Endothelial cell of umbilical vein (primary cell): ENCODE results near the gene NPHP3. TPM values are rescaled to one million over a fixed set of nuclear protein-coding genes. Genes with fewer than 3 reads are reported as not detected.
A peak's percentile ranks its signal among the peaks of the same experiment; 100 is the strongest.

Experiments
- BruUV-seq: library from RNA; stranded (reverse); fragments of 400-500 nt; replicated peaks from 2 replicates; lab custom pipeline; 2021; lab: Mats Ljungman, UMichigan
- CTCF ChIA-PET: fragments of 300-600, 350-600 bp; sonication (Branson Sonifier 250); formaldehyde crosslinking; loops from one replicate; lab custom pipeline; 2021; ENCODE audit warnings: antibody characterized with exemption, inconsistent platforms; lab: Charles Lee
- POLR2A ChIA-PET: fragments of 300-600, 350-600 bp; sonication (Branson Sonifier 250); formaldehyde crosslinking; loops from one replicate; lab custom pipeline; 2021; ENCODE audit warnings: antibody characterized with exemption, inconsistent platforms; lab: Charles Lee
- DNase-seq: peaks from one replicate; pipeline ENCODE4 v3.0.0-alpha.2; 2011; ENCODE audit warnings: low read depth, low spot score
- FAIRE-seq: peaks from 2 replicates; lab custom pipeline; 2011; peaks lifted over from hg19 to GRCh38; lab: Jason Lieb, UNC
- H2AFZ ChIP-seq: 2 replicates; pipeline ENCODE4 v1.6.0; 2012; ENCODE audit warnings: low read depth, low read length, control low read depth, inconsistent platforms
- H3K27ac ChIP-seq: 2 replicates; pipeline ENCODE4 v1.5.1; 2011; ENCODE audit warnings: low read depth, mild to moderate bottlenecking, control low read depth, low read length, moderate library complexity; ENCODE audit not compliant: insufficient read depth
- H3K27me3 ChIP-seq, 2 experiments: 2 replicates each; pipeline versions ENCODE4 v1.6.0 to v1.6.1; 2011; ENCODE audit warnings: low read length in 2 of 2, mixed read lengths in 1 of 2; ENCODE audit not compliant: control insufficient read depth in 2 of 2, insufficient read depth in 2 of 2
- H3K36me3 ChIP-seq, 2 experiments: 2 replicates in 1 of 2; 3 replicates in 1 of 2; pipeline ENCODE4 v1.5.1; 2011; ENCODE audit warnings: low read length in 2 of 2, mild to moderate bottlenecking in 1 of 2, moderate library complexity in 1 of 2; ENCODE audit not compliant: control insufficient read depth in 2 of 2, insufficient read depth in 2 of 2; ENCODE audit errors: extremely low read depth in 1 of 2
- H3K4me1 ChIP-seq: 3 replicates; pipeline ENCODE4 v1.5.1; 2011; ENCODE audit warnings: mild to moderate bottlenecking, low read length; ENCODE audit not compliant: control insufficient read depth, insufficient read depth; ENCODE audit errors: extremely low read depth
- H3K4me2 ChIP-seq: 2 replicates; pipeline ENCODE4 v1.6.1; 2011; ENCODE audit warnings: low read length, control low read depth, mixed read lengths; ENCODE audit not compliant: insufficient read depth
- H3K4me3 ChIP-seq, 3 experiments: fragments of 200-600 bp in 1 of 3; sonication (generic), shearing (Covaris generic) in 1 of 3; replicated peaks in 1 of 3; 2 replicates each; pipeline ENCODE4 v1.5.1; 2011 to 2016; ENCODE audit warnings: control low read depth in 3 of 3, low read length in 3 of 3, mild to moderate bottlenecking in 2 of 3, inconsistent platforms in 1 of 3, low read depth in 1 of 3, moderate library complexity in 1 of 3; ENCODE audit not compliant: insufficient read depth in 1 of 3
- H3K79me2 ChIP-seq: 2 replicates; pipeline ENCODE4 v1.6.0; 2012; ENCODE audit warnings: low read length, inconsistent platforms; ENCODE audit not compliant: control insufficient read depth, insufficient read depth
- H3K9ac ChIP-seq: replicated peaks from 2 replicates; pipeline ENCODE3; 2011; ENCODE audit warnings: low read length, control low read depth; ENCODE audit not compliant: insufficient read depth; ENCODE audit errors: extremely low read depth
- H3K9me1 ChIP-seq: replicated peaks from 3 replicates; pipeline ENCODE4 v1.6.0; 2011; ENCODE audit warnings: mild to moderate bottlenecking, low read length; ENCODE audit not compliant: control insufficient read depth, insufficient read depth; ENCODE audit errors: extremely low read depth
- H3K9me3 ChIP-seq: replicated peaks from 2 replicates; pipeline ENCODE4 v1.5.1; 2012; ENCODE audit warnings: low read length, inconsistent platforms; ENCODE audit not compliant: control insufficient read depth, insufficient read depth
- H4K20me1 ChIP-seq: replicated peaks from 2 replicates; pipeline ENCODE3; 2011; ENCODE audit warnings: mild to moderate bottlenecking, low read length; ENCODE audit not compliant: control insufficient read depth, insufficient read depth; ENCODE audit errors: extremely low read depth
- EZH2 ChIP-seq: IDR thresholded peaks from 2 replicates; pipeline ENCODE4 v1.6.1; 2012; ENCODE audit warnings: borderline replicate concordance, low read depth, mild to moderate bottlenecking, moderate library complexity, low read length, inconsistent platforms; ENCODE audit not compliant: severe bottlenecking
- FOS ChIP-seq: IDR thresholded peaks from 2 replicates; pipeline ENCODE4 v1.6.1; 2011; ENCODE audit warnings: mild to moderate bottlenecking, low read length, moderate library complexity, borderline replicate concordance; ENCODE audit not compliant: insufficient read depth
- GATA2 ChIP-seq: IDR thresholded peaks from 2 replicates; pipeline ENCODE4 v1.7.0; 2011; ENCODE audit warnings: low read depth, mild to moderate bottlenecking, moderate library complexity, mixed read lengths, low read length; ENCODE audit not compliant: insufficient read length, insufficient read depth
- JUN ChIP-seq: IDR thresholded peaks from 2 replicates; pipeline ENCODE4 v1.6.1; 2011; ENCODE audit warnings: borderline replicate concordance, low read depth; ENCODE audit not compliant: insufficient read length, insufficient read depth
- MYC ChIP-seq: IDR thresholded peaks from one replicate; pipeline ENCODE4 v1.6.1; 2011; ENCODE audit warnings: mild to moderate bottlenecking, low read depth, low read length
- POLR2A ChIP-seq: IDR thresholded peaks from 2 replicates; pipeline ENCODE4 v1.6.1; 2012; ENCODE audit warnings: low read depth, mild to moderate bottlenecking, control low read depth, low read length
- POLR2AphosphoS5 ChIP-seq: IDR thresholded peaks from 2 replicates; pipeline ENCODE4 v1.6.1; 2012; ENCODE audit warnings: low read depth, mild to moderate bottlenecking, control low read depth, low read length, moderate library complexity; ENCODE audit not compliant: insufficient read depth
- dilution Hi-C: fragments of 300-500 bp; cut with MboI; formaldehyde crosslinking; loops from one replicate; pipeline ENCODE4 v1.15.0; 2019; ENCODE audit warnings: low sequenced_read_pairs; ENCODE audit not compliant: extremely low pct_ligation_motif_present
- intact Hi-C: fragments of 100-400 bp; cut with micrococcal nuclease; formaldehyde crosslinking; loops from one replicate; pipeline ENCODE4 v1.10.0; 2022
- polyA plus RNA-seq, 4 experiments: library from polyadenylated mRNA; depleted of rRNA in 3 of 4; stranded (reverse) in 3 of 4; unstranded in 1 of 4; fragments of >200 nt; gene quantifications; 2 replicates each; pipeline versions ENCODE4 v1.2.1 to v1.2.3, GENCODE V29; 2011 to 2012; ENCODE audit warnings: missing spikeins in 1 of 4
- total RNA-seq: library from RNA; stranded (reverse); gene quantifications from 2 replicates; pipeline ENCODE4 v1.2.3, GENCODE V29; 2021
- TF ChIP-seq, protein P1 (sequence below), 2 donors: IDR thresholded peaks; 1 replicate in 1 of 2; 2 replicates in 1 of 2; pipeline ENCODE4 v1.5.1; 2011; ENCODE audit warnings: low read length in 2 of 2, mild to moderate bottlenecking in 2 of 2, moderate library complexity in 2 of 2, control low read depth in 1 of 2, inconsistent platforms in 1 of 2, low read depth in 1 of 2; ENCODE audit not compliant: insufficient read depth in 1 of 2; ENCODE audit errors: extremely low read depth in 1 of 2
- TF ChIP-seq, protein P2 (sequence below): IDR thresholded peaks from 2 replicates; pipeline ENCODE4 v1.6.1; 2011; ENCODE audit not compliant: insufficient read depth, insufficient read length

NPHP3 gene
- total and polyA plus RNA-seq, 2 donors (not counting 3 experiments of a cell fraction or from before 2014, with no cell fraction given), result 20.8 to 30.3 TPM

DNA sequence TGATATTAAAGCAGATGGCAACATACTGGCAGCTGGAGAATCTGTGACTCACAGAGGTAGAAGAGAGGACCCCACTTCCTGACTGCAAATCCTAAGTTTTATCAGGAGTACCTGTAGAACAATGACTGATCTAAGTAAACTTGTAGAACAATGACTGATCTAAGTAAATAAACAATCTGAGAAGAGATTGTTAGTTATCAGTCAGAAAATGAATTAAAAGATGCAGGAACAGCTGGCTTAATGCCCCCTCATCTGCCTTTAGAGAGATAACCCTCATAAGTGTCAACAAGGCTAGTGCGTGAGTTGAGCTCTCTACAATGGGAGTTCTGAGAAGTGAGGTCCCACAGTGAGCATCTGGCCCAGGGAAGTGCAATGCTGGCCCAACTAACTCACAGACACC, 77.2 kb downstream of the NPHP3 start:
- BruUV-seq, result no TSS peak
- Histone ChIP-seq H3K27ac (peak overlapping the region; percentile 20), H3K4me2 (peak overlapping the region; percentile 45), H3K79me2 (no peaks in the 10 kb centered on the region), H2AFZ (no peak overlapping the region), H3K9ac (no peak overlapping the region), H3K36me3 (no peaks in the 10 kb centered on the region), H3K4me1 (peaks cover 13% of the 10 kb centered on the region), H3K9me1 (no peaks in the 10 kb centered on the region), H3K4me3 (no peak overlapping the region), H3K27me3 (no peaks in the 10 kb centered on the region), H4K20me1 (no peaks in the 10 kb centered on the region), H3K9me3 (no peaks in the 10 kb centered on the region)
- peak; percentile 63 for DNase-seq
- intact Hi-C loops, result no loop called here
- ChIA-PET CTCF (interaction anchor here (0.7 to 2.8 kb wide), 7 partner anchors 8 to 108 kb away, joined by 3 to 39 read pairs (median 4); partner anchors contain the start of genes ACAD11 and UBA5), POLR2A (interaction anchor here (0.5 to 0.9 kb wide), 2 partner anchors 14 to 112 kb away, joined by 3 read pairs; partner anchors contain the start of gene ACAD11)
- TF ChIP-seq MYC, result no peak
- TF ChIP-seq GATA2, result peak; percentile 84
- no peak for TF ChIP-seq JUN
- peak; percentile 46 for TF ChIP-seq POLR2AphosphoS5
- peak; percentile 42 for TF ChIP-seq FOS
- TF ChIP-seq, protein P1, sequence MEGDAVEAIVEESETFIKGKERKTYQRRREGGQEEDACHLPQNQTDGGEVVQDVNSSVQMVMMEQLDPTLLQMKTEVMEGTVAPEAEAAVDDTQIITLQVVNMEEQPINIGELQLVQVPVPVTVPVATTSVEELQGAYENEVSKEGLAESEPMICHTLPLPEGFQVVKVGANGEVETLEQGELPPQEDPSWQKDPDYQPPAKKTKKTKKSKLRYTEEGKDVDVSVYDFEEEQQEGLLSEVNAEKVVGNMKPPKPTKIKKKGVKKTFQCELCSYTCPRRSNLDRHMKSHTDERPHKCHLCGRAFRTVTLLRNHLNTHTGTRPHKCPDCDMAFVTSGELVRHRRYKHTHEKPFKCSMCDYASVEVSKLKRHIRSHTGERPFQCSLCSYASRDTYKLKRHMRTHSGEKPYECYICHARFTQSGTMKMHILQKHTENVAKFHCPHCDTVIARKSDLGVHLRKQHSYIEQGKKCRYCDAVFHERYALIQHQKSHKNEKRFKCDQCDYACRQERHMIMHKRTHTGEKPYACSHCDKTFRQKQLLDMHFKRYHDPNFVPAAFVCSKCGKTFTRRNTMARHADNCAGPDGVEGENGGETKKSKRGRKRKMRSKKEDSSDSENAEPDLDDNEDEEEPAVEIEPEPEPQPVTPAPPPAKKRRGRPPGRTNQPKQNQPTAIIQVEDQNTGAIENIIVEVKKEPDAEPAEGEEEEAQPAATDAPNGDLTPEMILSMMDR (IDR thresholded peaks at IDR 0.05; ENCODE audit: extremely low read depth in 1 of 2, insufficient read depth in 1 of 2, low read depth in 1 of 2, low read length in 2 of 2), result no peak
- TF ChIP-seq, protein P2, sequence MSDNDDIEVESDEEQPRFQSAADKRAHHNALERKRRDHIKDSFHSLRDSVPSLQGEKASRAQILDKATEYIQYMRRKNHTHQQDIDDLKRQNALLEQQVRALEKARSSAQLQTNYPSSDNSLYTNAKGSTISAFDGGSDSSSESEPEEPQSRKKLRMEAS, result no peak
- no peak for TF ChIP-seq POLR2A
- no peak for TF ChIP-seq EZH2
- FAIRE-seq, result peak; percentile 76
- dilution Hi-C loops, result loop anchor here (25.0 kb wide), 1 partner anchor 108 kb away; no protein-coding TSS in a partner anchor
